Calu3 (cell line): ENCODE measurements around the gene GNA14. TPM values are rescaled to one million over a fixed set of nuclear protein-coding genes. Genes with fewer than 3 reads are reported as not detected.
"Not testable (repeated sequence)": the region's sequence is repeated elsewhere in the genome, so short reads cannot be mapped to it uniquely, and the experiment has no call there.

Source experiments
- BruUV-seq: library from RNA; stranded (reverse); fragments of 400-500 nt; replicated peaks from 2 replicates; lab custom pipeline; 2021; lab: Mats Ljungman, UMichigan
- CTCF ChIA-PET: fragments of 300-600 bp; sonication (Branson Sonifier 250); formaldehyde crosslinking; loops from one replicate; lab custom pipeline; 2022; ENCODE audit warnings: antibody characterized with exemption; lab: Charles Lee
- DNase-seq: peaks from one replicate; pipeline ENCODE4 v3.0.0; 2022
- H3K27ac Mint-ChIP-seq: one replicate; pipeline ENCODE4 v1.8.0; 2022; ENCODE audit warnings: mixed read lengths; ENCODE audit not compliant: unreplicated experiment
- H3K27me3 Mint-ChIP-seq: one replicate; pipeline ENCODE4 v1.8.0; 2022; ENCODE audit warnings: mixed read lengths; ENCODE audit not compliant: unreplicated experiment
- H3K36me3 Mint-ChIP-seq: one replicate; pipeline ENCODE4 v1.8.0; 2022; ENCODE audit warnings: mild to moderate bottlenecking, moderate library complexity, mixed read lengths; ENCODE audit not compliant: insufficient read depth, unreplicated experiment
- H3K4me1 Mint-ChIP-seq: one replicate; pipeline ENCODE4 v1.8.0; 2022; ENCODE audit warnings: mild to moderate bottlenecking, low read depth, mixed read lengths; ENCODE audit not compliant: unreplicated experiment
- H3K4me3 Mint-ChIP-seq: one replicate; pipeline ENCODE4 v1.8.0; 2022; ENCODE audit warnings: mild to moderate bottlenecking, low read depth, moderate library complexity, mixed read lengths; ENCODE audit not compliant: unreplicated experiment
- H3K9me3 Mint-ChIP-seq: one replicate; pipeline ENCODE4 v1.8.0; 2022; ENCODE audit warnings: low read depth, mixed read lengths; ENCODE audit not compliant: unreplicated experiment
- CTCF ChIP-seq: fragments of 200-600 bp; IDR thresholded peaks from one replicate; pipeline ENCODE4 v1.8.0; 2022; ENCODE audit warnings: antibody characterized with exemption; ENCODE audit not compliant: unreplicated experiment
- intact Hi-C: fragments of 100-400 bp; cut with micrococcal nuclease; formaldehyde crosslinking; loops from one replicate; pipeline ENCODE4 v1.10.0; 2022; ENCODE audit not compliant: unreplicated experiment
- total RNA-seq: library from RNA; stranded (reverse); gene quantifications from 2 replicates; pipeline ENCODE4 v1.2.3, GENCODE V29; 2022

GNA14 gene
- total RNA-seq, 1 experiment from 2014 or later = not detected

- no TSS peak for BruUV-seq
- no peak for TF ChIP-seq CTCF
- H3K27ac Mint-ChIP-seq = peak overlapping the region; percentile 60
- H3K27me3 Mint-ChIP-seq = no peaks in the 10 kb centered on the region
- peaks cover 26% of the 10 kb centered on the region for H3K4me1 Mint-ChIP-seq
- H3K36me3 Mint-ChIP-seq = no peaks in the 10 kb centered on the region
- CTCF ChIA-PET = no interaction called here
- H3K4me3 Mint-ChIP-seq = no peak overlapping the region
- H3K9me3 Mint-ChIP-seq = no peaks in the 10 kb centered on the region
- no peak for DNase-seq
- intact Hi-C loops = loop anchor here (5.0 kb wide), 1 partner anchor 59 kb away; the partner anchor contains the start of gene GNA14
Observed at GRCh38 chr9:77587851-77588250, 60.3 kb downstream of the GNA14 start.

GRCh38 chr9:77587042-77587441 is 61.1 kb downstream of the GNA14 start:
- BruUV-seq = no TSS peak
- Mint-ChIP-seq H3K27ac (no peak overlapping the region), H3K9me3 (no peaks in the 10 kb centered on the region), H3K4me1 (peaks cover 26% of the 10 kb centered on the region), H3K36me3 (no peaks in the 10 kb centered on the region), H3K27me3 (peaks cover 6% of the 10 kb centered on the region), H3K4me3 (no peak overlapping the region)
- intact Hi-C loops = loop anchor here (5.0 kb wide), 1 partner anchor 60 kb away; the partner anchor contains the start of gene GNA14
- CTCF ChIA-PET = no interaction called here
- no peak for TF ChIP-seq CTCF
- DNase-seq = no peak

GRCh38 chr9:77586591-77586990 is 61.5 kb downstream of the GNA14 start:
- no TSS peak for BruUV-seq
- Mint-ChIP-seq H3K9me3 (no peaks in the 10 kb centered on the region), H3K27ac (no peak overlapping the region), H3K4me1 (peaks cover 26% of the 10 kb centered on the region), H3K27me3 (peaks cover 10% of the 10 kb centered on the region), H3K4me3 (no peak overlapping the region), H3K36me3 (no peaks in the 10 kb centered on the region)
- CTCF ChIA-PET = no interaction called here
- no peak for TF ChIP-seq CTCF
- intact Hi-C loops = loop anchor here (5.0 kb wide), 1 partner anchor 61 kb away; the partner anchor contains the start of gene GNA14
- no peak for DNase-seq

GRCh38 chr9:77585335-77585786 is 62.8 kb downstream of the GNA14 start:
- intact Hi-C loops = loop anchor here (5.0 kb wide), 1 partner anchor 62 kb away; the partner anchor contains the start of gene GNA14
- Mint-ChIP-seq H3K36me3 (no peaks in the 10 kb centered on the region), H3K4me1 (peaks cover 26% of the 10 kb centered on the region), H3K27ac (no peak overlapping the region), H3K4me3 (no peak overlapping the region), H3K27me3 (peaks cover 14% of the 10 kb centered on the region), H3K9me3 (no peaks in the 10 kb centered on the region)
- no peak for DNase-seq
- BruUV-seq = no TSS peak
- TF ChIP-seq CTCF = no peak
- CTCF ChIA-PET = no interaction called here

- CTCF ChIA-PET, DNase-seq, H3K4me3 Mint-ChIP-seq, H3K27ac Mint-ChIP-seq, H3K9me3 Mint-ChIP-seq, H3K36me3 Mint-ChIP-seq, BruUV-seq: not testable (repeated sequence)
- peaks cover 14% of the 10 kb centered on the region for H3K27me3 Mint-ChIP-seq
- peaks cover 26% of the 10 kb centered on the region for H3K4me1 Mint-ChIP-seq
- intact Hi-C loops = loop anchor here (5.0 kb wide), 1 partner anchor 62 kb away; the partner anchor contains the start of gene GNA14
Observed at GRCh38 chr9:77584927-77585326, 63.2 kb downstream of the GNA14 start.
